ENCODE results near the gene IQGAP2.
A peak's percentile ranks its signal among the peaks of the same experiment; 100 is the strongest.

Gene IQGAP2

DNA sequence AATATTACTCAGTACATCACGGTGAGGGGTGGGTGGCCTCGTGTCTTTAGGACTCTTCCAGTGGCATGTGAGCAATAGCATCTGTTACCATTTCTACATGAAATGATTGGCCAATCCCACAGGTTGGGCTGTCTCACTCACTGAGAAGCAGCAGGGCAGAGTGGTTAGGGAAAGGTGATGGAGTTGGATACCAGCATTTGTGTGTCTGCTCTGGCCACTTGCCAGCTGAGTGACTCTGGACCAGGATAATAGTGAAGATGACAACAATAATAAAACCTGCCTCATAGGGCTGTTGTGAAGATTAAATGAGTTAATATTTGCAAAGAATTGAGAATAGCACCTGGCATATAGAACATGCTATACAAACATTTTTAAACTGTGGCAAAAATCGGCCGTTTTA is 42.0 kb downstream of the IQGAP2 start:
- FAIRE-seq (no peak), DNase-seq (ENCODE audit: extremely low spot score, insufficient read length, low read depth) (no peak)

DNA sequence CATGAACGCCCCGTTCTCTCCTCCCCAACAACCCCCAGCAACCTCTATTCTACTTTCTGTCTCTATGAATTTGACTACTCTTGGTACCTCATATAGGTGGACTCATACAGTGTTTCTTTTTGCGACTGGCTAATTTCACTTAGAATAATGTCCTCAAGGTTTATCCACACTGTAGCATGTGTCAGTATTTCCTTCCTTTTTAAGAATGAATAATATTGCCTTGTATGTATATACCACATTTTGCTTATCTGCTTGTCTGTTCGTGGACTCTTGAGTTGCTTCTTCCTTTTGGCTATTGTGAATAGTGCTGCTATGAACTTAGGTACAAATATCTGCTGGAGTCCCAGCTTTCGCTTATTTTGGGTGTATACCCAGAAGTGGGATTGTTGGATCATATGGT is 42.7 kb downstream of the IQGAP2 start:
- FAIRE-seq = no peak
- no peak for DNase-seq (ENCODE audit: extremely low spot score, insufficient read length, low read depth)

DNA sequence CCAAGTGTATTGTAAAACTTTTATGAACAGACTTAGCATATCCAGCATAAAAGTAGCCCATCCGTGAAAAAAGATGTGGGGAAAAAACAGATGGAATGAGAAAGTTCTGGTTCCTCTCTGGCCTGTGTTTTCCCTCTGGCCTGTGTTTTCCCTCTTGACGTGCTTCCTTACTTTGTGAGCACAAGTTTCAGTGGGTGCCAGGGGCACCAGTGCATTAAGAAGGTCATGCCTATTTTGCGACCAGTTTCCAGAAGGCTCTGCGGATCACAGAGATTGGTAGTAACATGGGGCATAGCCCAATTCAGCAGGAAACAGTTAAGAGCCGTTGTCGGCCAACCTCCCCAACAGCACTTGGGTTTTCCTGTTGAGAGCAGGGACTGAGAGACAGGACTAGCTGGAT is 43.7 kb downstream of the IQGAP2 start:
- DNase-seq (ENCODE audit: extremely low spot score, insufficient read length, low read depth) (no peak), FAIRE-seq (no peak)

DNA sequence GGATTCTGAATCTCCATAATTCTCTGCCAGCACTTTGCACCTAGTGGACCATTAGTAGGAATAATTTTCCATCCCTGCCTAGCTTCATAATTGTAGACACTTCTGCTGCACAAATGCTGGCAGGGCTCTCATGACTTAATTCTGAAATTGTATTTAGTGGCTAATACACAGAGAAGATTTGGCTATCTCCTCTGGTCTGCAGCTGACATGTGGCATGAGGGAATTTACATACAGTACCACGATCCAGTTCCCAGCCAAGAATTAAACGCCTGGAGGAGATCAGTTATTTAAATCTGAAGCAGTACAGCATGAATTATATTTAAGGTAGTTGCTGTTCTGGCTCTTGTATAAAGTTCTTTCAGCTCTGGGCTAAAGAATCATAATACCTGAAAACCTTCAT is 46.5 kb downstream of the IQGAP2 start:
- FAIRE-seq (no peak), DNase-seq (ENCODE audit: extremely low spot score, insufficient read length, low read depth) (no peak)

DNA sequence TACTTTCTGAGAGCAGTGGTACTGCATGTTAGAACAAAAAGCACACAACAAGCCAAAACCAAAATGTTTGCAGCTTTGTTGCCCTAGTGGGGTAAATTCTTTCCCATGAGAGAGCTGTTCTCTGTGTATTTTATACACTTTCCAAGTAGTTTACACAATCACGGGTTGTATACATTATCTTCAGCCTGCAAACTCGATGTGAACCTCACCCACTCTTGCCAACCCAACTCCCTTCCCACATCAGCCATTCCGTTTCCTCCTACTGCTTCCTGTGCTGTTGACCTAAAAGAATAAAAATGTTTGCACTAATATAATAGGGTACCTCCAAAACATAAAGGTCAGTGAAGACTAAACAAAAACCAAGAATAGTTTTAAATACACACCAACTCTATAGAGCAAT is 47.0 kb downstream of the IQGAP2 start:
- DNase-seq (ENCODE audit: extremely low spot score, insufficient read length, low read depth) (no peak), FAIRE-seq (no peak)

DNA sequence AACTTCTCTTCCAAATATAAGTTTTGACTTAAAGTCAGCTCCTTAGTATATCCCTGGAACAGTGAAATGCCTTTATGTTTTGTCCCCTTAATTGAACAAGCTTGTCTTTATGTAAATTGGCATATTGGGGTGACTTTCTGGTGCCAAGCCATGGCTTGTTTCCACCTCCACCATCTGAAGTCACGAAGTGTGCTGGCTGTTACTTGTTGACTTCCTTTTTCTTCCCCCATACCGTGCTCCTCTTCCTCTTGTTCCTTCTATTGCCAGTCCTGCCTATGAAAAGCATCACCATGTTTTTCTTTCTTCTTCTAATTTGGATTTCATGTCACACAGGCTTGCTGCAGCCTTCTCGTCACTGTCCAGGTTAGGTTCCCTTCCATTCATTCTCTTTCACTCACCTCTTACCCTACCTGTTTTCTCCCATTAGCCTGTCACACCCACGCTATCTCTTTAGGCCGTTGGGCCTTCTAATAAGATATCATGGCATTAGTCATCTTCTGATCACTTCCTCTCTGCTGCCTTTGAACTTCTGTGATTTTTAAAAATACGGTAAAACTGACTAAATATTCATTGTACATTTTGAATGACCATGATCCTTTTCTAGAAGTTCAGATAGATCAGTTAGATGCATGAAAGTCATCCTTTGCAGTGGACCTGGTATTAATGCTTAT is 48.1 kb downstream of the IQGAP2 start:
- DNase-seq (ENCODE audit: extremely low spot score, insufficient read length, low read depth) (no peak), FAIRE-seq (no peak)

DNA sequence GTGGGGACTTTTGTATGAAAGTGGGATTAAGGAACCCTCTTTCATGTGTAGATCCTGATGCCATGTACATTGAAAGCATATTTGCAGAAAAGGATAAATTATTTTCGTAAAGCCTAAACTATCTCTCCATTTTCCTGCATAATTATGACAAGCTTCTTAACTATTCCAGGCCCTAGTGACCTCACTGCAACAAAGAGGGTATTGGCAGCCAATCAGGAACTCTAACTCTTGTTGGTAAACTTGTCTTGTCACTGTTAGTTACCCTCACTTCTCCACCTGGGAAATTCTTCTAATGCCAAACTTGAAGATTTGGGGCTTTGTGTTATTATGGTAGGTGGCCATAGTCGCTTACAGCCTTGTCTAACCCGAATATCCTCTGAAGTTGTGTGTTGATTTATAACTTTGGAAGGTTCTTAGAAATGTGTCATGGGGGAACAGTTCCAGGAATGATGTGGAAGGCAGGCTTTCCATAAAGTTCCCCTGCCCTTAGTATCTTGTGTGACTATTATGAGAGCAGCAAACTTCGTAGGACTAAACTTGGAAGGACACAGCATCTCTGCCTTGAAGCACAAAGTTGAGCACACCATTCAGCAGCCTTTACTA is 52.5 kb downstream of the IQGAP2 start:
- FAIRE-seq = no peak
- no peak for DNase-seq (ENCODE audit: extremely low spot score, insufficient read length, low read depth)

DNA sequence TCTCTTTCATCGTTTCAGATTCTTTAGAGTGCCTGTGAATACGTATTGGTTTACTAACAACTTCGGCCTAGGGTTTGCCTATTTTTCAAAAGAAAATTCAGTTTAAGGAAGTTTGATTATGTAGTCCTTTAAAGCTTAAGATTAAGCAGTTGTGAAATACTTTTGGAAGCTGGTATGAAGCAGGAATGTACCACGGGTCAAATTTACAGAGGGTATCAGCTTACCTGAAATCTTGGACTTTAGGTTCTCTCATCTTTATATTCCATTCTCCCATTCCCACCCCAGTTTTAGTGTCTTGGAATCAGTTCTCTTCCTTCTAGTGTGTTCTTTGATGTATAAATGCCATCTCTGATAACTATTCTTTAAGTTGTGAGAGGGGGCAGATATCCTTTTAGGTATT is 53.2 kb downstream of the IQGAP2 start:
- DNase-seq (ENCODE audit: extremely low spot score, insufficient read length, low read depth) = no peak
- no peak for FAIRE-seq

DNA sequence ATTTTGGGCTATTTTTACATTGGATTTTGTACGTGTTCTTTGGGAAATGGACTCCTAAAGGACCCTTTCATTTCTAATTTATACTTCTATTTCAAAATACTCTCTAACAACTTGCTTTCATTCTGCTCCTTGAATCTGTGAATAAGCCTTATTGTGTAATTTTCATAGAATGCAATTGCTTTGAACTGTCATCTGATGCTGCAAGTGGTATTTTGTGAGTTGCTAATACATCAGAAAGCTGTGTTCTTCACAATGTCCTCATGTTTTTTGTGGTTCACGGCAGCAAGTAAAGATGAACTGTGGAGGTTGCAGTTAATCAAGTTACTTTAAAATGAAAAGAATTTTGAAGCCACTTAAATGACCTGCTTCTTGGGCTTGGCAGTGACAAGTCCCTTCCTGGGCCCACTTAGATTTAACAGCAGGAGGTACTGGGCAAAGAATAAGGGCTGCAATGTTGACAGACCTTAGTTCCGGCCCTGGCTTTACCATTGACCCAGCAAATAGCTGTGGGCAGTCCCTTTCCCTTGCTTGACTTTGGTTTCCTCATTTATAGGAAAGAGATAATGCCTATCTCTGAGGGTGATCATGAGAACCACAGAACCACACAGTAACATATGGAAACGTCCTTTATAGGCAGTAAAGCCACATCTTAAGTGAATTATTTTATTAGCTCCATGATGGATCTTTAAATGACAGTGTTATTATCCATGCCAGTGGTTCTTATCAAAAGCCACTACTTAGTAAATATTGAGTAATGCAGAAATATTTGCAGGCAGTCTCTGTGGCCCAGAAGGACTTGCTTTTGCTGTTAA is 54.8 kb downstream of the IQGAP2 start:
- DNase-seq (ENCODE audit: extremely low spot score, insufficient read length, low read depth) (no peak), FAIRE-seq (no peak)

DNA sequence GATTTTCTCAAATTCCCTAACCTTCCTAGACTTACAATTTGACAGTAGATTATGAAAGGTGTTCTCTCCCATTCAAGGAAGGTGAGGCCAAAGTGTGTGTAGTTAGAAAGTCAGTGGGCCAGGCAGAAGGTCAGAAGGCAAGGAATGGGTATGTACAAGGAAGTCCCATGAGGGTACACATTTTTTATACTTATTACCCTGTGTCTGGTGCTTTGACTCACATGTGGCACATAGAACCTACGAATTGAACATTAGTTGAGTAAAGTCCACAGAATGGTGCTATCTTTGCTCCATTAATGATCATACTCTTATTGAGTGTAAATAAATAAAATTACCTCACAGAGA is 55.4 kb downstream of the IQGAP2 start:
- no peak for DNase-seq (ENCODE audit: extremely low spot score, insufficient read length, low read depth)
- FAIRE-seq = no peak

DNA sequence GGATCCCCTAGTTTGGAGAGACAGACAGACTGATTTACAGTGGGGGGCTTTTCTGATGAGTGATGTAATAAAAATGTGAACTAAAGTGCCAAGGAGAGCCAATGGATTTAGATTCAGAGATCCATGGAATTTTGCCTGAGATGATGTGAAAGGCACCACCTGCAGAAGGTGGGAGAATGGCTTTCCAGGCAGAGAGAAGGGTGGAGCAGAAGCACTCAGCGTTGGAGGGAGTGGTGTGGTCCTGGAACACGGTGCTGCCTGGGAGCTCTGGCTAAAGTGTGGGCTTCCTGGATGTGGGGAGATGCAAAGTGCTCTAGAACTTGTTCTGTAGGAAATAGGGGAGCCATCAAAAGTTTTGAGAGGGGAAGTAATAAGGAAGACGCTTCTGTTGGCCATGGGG is 57.0 kb downstream of the IQGAP2 start:
- no peak for DNase-seq (ENCODE audit: extremely low spot score, insufficient read length, low read depth)
- FAIRE-seq = no peak

DNA sequence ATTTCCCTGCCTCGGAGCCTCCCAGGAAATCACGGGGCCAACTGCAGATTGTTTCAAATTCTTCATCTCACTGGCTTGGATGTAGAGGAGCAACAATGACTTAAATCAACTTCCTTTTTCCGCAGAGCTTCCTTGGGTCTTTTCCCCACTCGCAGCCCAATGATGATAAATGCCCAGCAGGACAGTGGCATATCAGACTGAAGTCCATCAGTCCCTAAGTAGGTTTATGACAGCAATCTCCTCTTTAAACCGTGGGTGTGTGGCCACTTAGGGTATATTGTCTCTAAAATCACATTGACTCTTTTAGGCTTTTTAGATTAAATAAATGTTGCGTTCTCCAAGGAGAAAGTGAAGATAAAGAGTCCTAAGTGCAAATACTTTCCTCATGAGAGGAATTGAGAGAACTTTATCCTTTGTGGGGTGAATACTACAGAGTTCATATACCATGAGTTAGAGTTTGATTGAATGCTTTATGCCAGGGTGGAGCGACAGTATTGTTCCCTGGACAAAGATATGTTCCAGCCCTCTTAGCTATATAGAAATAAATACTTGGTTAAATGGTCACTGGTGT is 59.1 kb downstream of the IQGAP2 start:
- no peak for FAIRE-seq
- no peak for DNase-seq (ENCODE audit: extremely low spot score, insufficient read length, low read depth)

DNA sequence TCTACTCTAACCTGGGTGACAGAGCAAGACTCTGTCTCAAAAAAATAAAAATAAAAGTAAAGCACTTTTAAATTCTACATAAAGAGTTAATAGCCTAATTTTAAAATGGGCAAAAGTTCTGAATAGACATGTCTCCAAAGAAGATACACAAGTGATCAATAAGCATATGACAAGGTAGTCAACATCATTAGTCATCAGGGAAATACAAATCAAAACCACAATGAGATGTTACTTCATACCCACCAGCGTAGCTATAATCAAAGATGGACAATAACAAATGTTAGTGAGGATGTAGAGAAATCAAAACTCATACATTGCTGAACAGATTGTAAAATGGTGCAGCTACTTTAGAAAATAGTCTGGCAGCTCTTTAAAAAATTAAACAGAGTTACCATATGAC is 64.1 kb downstream of the IQGAP2 start:
- no peak for FAIRE-seq
- no peak for DNase-seq (ENCODE audit: extremely low spot score, insufficient read length, low read depth)

DNA sequence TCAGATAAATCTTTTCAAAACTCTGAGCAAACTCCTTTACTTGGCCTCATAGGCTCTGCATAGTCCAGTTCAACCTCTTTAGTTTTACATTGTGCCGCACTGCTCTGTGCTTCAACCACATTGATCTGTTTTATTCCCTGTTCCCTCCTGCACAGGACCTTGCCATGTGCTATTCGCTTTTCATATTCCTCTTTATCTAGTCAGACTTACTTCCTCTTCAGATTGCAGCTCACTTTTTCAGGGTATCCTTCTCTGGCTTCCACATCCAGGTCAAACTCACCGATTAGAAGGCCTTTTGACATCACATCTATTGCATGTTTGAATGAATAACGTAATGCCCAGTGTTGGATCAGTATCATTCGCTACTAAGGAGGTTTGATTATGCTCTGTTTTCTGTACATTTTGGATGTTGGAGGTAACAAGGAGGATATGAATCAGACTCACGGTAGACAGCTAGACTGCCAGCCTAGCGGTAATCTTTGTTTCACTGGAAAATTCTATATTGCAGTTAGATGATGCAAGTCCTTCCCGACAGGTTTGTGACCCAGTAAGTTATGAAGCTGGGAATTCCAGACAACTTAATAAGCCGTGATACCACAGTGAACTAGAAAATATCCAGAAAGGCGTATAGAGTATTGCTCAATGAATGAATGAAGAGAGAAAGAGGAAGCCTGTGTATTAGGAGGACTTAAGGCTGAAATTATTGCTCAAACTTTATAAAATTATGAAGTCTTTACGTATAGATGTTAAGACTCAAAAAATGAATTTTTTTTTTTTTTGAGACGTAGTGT is 65.7 kb downstream of the IQGAP2 start:
- FAIRE-seq = peak; percentile 42

DNA sequence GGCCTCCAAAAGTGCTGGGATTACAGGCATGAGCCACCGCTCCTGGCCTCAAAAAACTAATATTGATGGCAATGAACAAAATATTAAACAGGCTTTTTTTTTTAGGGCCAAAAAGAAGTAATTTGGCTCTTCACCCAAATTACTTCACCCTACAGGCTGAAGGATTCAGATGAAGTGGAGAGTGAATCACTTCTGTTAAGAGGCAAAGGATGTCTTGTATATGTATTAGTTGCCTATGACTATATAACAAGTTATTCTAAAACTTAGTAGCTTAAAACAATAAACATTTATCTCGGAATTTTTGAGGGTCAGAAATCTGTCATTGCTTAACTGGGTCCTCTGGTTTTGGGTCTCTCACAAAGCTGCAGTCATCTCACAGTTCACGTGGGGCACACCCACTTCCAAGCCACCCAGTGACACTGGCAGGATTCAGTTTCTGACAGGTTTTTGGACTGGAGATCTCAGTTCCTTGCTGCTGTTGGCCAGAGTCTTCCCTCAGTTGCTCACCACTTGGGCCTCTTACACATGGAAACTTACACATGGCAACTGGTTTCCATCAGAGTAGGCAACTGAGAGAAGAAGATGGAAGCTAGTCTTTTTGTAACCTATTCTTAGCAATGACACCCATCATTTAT is 66.7 kb downstream of the IQGAP2 start:
- FAIRE-seq (no peak), DNase-seq (ENCODE audit: extremely low spot score, insufficient read length, low read depth) (no peak)

More for the DNA sequence above, 65.7 kb downstream of the IQGAP2 start:
- DNase-seq (ENCODE audit: extremely low spot score, insufficient read length, low read depth) = no peak

DNA sequence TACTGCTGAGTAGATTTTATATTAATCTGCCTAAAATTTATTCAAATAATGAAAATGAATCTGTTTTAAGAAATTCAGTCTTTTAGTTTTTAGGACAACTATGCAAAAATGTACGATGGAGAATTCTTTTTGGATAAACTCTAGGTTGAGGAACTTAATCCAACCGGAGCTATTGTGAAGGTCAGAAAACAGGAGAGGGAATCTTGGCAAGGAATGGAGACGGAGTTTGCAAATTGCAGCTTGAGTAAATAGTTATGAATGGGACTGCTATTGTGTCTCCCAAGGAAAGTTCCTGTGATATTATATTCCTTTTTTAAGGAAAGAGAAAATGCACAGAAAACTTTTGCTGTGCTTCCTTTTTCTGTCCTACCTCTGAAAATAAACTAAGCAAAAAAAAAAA is 67.9 kb downstream of the IQGAP2 start:
- DNase-seq (ENCODE audit: extremely low spot score, insufficient read length, low read depth) (no peak), FAIRE-seq (no peak)

DNA sequence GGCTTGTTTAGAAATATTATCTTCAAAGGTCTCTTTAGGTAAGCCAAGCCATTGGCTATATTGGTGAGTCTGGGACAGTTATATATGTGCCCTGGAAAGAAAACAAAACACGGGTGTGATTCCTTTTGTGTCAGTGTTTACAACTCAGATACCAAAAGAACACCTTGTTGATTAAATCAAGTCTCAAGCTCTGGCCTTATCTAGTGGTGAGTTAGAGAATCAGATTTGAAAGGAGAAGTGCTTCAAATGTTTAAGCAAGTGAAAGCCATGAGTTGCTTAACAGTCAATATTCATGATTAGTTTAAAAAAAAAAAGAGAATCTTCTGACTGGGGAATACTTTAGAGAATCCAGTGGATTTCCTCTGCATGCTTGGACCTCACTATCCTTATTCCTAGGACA is 68.3 kb downstream of the IQGAP2 start:
- no peak for DNase-seq (ENCODE audit: extremely low spot score, insufficient read length, low read depth)
- no peak for FAIRE-seq

DNA sequence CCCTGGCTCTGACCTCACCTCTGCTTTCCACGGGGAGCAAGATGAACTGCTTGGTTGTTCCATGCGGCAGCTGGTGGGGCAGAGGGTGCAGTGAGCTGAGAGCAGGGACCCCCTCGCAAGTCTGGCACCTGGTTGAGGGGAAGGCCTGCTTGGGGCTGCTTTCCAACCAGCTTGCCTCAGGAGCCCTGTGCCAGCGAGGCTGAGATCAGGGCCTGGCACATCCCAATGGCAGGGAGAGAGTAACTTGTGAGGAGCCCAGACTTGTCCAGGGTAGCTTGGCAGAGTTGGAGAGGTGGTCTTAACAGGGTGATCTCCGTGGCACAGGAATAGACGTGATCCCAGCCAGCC is 68.9 kb downstream of the IQGAP2 start:
- no peak for FAIRE-seq
- no peak for DNase-seq (ENCODE audit: extremely low spot score, insufficient read length, low read depth)

DNA sequence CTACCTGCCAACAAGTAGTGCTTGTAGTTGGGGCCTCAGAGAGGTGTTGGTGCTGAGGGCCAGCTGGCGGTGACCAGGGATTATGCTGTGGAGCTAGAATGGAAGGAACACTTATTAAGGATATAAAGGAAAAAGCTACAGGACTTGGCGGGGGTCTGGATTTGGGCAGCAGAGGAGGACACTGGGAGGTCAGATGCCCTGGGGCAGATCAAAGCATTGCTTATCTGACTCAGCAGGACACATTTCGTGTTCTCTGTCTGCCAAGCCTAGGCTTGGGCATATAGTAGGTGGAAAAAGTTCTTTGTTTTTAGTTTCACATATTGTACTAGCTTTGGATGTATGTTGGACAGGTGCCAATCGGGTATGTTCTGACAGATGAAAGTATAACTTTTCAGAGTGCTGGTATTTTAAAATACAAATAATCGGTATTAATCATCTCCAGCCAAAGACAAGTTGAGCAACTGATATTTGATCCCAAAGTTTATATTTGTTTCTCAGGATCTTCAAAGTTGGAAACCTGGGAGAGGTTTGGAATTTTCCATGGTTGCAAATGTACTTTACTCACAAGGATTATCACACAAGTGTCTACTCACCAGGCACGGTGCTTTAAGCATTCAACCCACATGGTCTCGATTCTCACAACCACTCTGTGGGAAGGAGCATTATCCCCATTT is 69.4 kb downstream of the IQGAP2 start:
- DNase-seq (ENCODE audit: extremely low spot score, insufficient read length, low read depth) (no peak), FAIRE-seq (no peak)

DNA sequence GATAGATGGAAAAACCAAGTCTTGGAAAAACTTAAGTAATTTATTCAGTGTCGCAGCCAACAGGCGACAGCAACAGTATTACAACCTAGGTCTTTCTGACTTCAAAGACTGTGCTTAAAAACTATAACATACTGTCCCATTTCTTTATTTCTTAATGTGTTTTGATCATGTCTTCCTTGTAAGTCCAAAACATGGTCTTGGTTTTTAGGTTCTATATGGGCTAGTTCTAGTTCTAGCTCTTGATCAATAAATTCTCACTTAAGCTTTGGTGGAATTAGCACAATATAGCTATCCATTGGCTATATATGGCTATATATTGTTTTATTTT is 69.9 kb downstream of the IQGAP2 start:
- no peak for FAIRE-seq

More for the DNA sequence above, 69.9 kb downstream of the IQGAP2 start:
- DNase-seq (ENCODE audit: extremely low spot score, insufficient read length, low read depth) = no peak

Data from GM18507 (cell line).